GM12878 (cell line): ENCODE data around the gene PSAPL1. TPM values are rescaled to one million over a fixed set of nuclear protein-coding genes. Genes with fewer than 3 reads are reported as not detected.

ENCODE experiments used
- ATAC-seq: fragments of 200-7000 bp; cut with Tn5 transposase; 3 replicates; pipeline ENCODE4 v1.9.1; 2020; ENCODE audit warnings: mild to moderate bottlenecking, moderate library complexity
- BruUV-seq: library from RNA; stranded (reverse); fragments of 400-500 nt; replicated peaks from 2 replicates; lab custom pipeline; 2021; lab: Mats Ljungman, UMichigan
- CTCF ChIA-PET: fragments of 300-600 bp; sonication (Branson Sonifier 250); formaldehyde crosslinking; extraction: SDS; loops from one replicate; lab custom pipeline; 2021; ENCODE audit warnings: inconsistent platforms; lab: Yijun Ruan, JAX
- POLR2A ChIA-PET: fragments of 350-600 bp; formaldehyde crosslinking; extraction: SDS; loops from one replicate; lab custom pipeline; 2021; ENCODE audit warnings: inconsistent platforms; lab: Charles Lee
- RAD21 ChIA-PET: fragments of 300-600 bp; sonication (Branson Sonifier 250); formaldehyde crosslinking; loops from one replicate; lab custom pipeline; 2023; ENCODE audit warnings: antibody characterized with exemption; ENCODE audit not compliant: unreplicated experiment; lab: Charles Lee
- SMC1A ChIA-PET: fragments of 300-600 bp; sonication (Branson Sonifier 250); formaldehyde crosslinking; loops from one replicate; lab custom pipeline; 2023; ENCODE audit not compliant: unreplicated experiment, uncharacterized antibody; lab: Charles Lee
- DNase-seq: peaks from one replicate; pipeline ENCODE4 v3.0.0-alpha.2; 2011; ENCODE audit warnings: low read depth, low spot score
- FAIRE-seq: peaks from 3 replicates; lab custom pipeline; 2011; peaks lifted over from hg19 to GRCh38; lab: Jason Lieb, UNC
- H2AFZ ChIP-seq: 2 replicates; pipeline ENCODE4 v1.6.0; 2011; ENCODE audit warnings: low read depth, low read length, control low read depth; ENCODE audit not compliant: control insufficient read depth
- H3K27ac ChIP-seq: 2 replicates; pipeline ENCODE4 v1.5.1; 2011; ENCODE audit warnings: control low read depth; ENCODE audit not compliant: control insufficient read depth, insufficient read depth
- H3K27me3 ChIP-seq, 2 experiments: replicated peaks in 1 of 2; 2 replicates each; pipeline versions ENCODE4 v1.6.0 to v1.6.1; 2011; ENCODE audit warnings: low read length in 1 of 2; ENCODE audit not compliant: control insufficient read depth in 2 of 2, insufficient read depth in 2 of 2
- H3K36me3 ChIP-seq, 2 experiments: 2 replicates each; pipeline ENCODE4 v1.5.1; 2011; ENCODE audit warnings: low read length in 1 of 2; ENCODE audit not compliant: control insufficient read depth in 2 of 2, insufficient read depth in 2 of 2
- H3K4me1 ChIP-seq: 2 replicates; pipeline ENCODE4 v1.6.1; 2011; ENCODE audit warnings: mild to moderate bottlenecking, low read length, moderate library complexity, mixed read lengths; ENCODE audit not compliant: control insufficient read depth, insufficient read depth
- H3K4me2 ChIP-seq: 2 replicates; pipeline ENCODE4 v1.6.0; 2011; ENCODE audit warnings: control low read depth; ENCODE audit not compliant: control insufficient read depth, insufficient read depth
- H3K4me3 ChIP-seq: fragments of 200-600 bp; sonication (generic); 2 replicates; pipeline ENCODE4 v1.5.1; 2016
- H3K79me2 ChIP-seq: 2 replicates; pipeline ENCODE4 v1.6.0; 2011; ENCODE audit warnings: low read length; ENCODE audit not compliant: control insufficient read depth, insufficient read depth
- H3K9ac ChIP-seq: 2 replicates; pipeline ENCODE4 v1.8.0; 2011; ENCODE audit warnings: low read length, control low read depth, mixed read lengths; ENCODE audit not compliant: control insufficient read depth, insufficient read depth
- H3K9me3 ChIP-seq: replicated peaks from 3 replicates; pipeline ENCODE4 v1.5.1; 2011; ENCODE audit warnings: mild to moderate bottlenecking, low read length; ENCODE audit not compliant: control insufficient read depth, insufficient read depth
- H4K20me1 ChIP-seq: 2 replicates; pipeline ENCODE4 v1.6.0; 2011; ENCODE audit not compliant: control insufficient read depth, insufficient read depth
- BMI1 ChIP-seq: fragments of 450-650 bp; IDR thresholded peaks from 2 replicates; pipeline ENCODE4 v1.6.1; 2016; ENCODE audit warnings: mild to moderate bottlenecking, moderate library complexity, borderline replicate concordance
- CREM ChIP-seq: IDR thresholded peaks from 2 replicates; pipeline ENCODE4 v1.6.1; 2014; ENCODE audit warnings: antibody characterized with exemption, low read depth
- FOXM1 ChIP-seq: IDR thresholded peaks from 2 replicates; pipeline ENCODE4 v1.6.1; 2012; ENCODE audit warnings: low read depth, mild to moderate bottlenecking, inconsistent platforms, low read length, moderate library complexity
- IKZF2 ChIP-seq, 2 experiments: fragments of 450-650 bp; IDR thresholded peaks; 2 replicates each; pipeline ENCODE4 v1.6.1; 2017; ENCODE audit warnings: mild to moderate bottlenecking in 2 of 2, moderate library complexity in 2 of 2
- JUNB ChIP-seq: IDR thresholded peaks from 2 replicates; pipeline ENCODE4 v1.6.1; 2016; ENCODE audit warnings: antibody characterized with exemption, mild to moderate bottlenecking
- MTA3 ChIP-seq: IDR thresholded peaks from 2 replicates; pipeline ENCODE4 v1.6.1; 2012; ENCODE audit warnings: low read length, inconsistent platforms, borderline replicate concordance
- SMAD5 ChIP-seq: IDR thresholded peaks from 2 replicates; pipeline ENCODE4 v1.6.1; 2016; ENCODE audit warnings: antibody characterized with exemption, low read depth
- SREBF2 ChIP-seq: IDR thresholded peaks from 2 replicates; pipeline ENCODE4 v1.6.1; 2012; ENCODE audit warnings: mild to moderate bottlenecking, low read length
- WGBS: methylation state at CpG from one replicate; pipeline ENCODE4 v1.1.6; 2016; ENCODE audit warnings: low lambda C conversion rate; ENCODE audit not compliant: insufficient replicate concordance, insufficient coverage; ENCODE audit errors: missing lambda C conversion rate; 5-methylcytosine and 5-hydroxymethylcytosine counted together
- in situ Hi-C: fragments of 300-500 bp; cut with MboI; formaldehyde crosslinking; loops from 9 replicates; pipeline ENCODE4 v1.14.3; 2018; ENCODE audit warnings: mixed read lengths
- intact Hi-C: fragments of 100-400 bp; cut with micrococcal nuclease; formaldehyde crosslinking; loops from one replicate; pipeline ENCODE4 v1.14.2; 2022; ENCODE audit not compliant: unreplicated experiment
- polyA plus RNA-seq, 11 experiments: library from polyadenylated mRNA; depleted of rRNA in 4 of 11; unstranded in 6 of 11; stranded (reverse) in 5 of 11; fragments of >200 nt; fragmentation: Nextera tagmentation in 4 of 11; fragmentation: Illumina TruSeq in 1 of 11; extraction: Ambion mirVana in 4 of 11; extraction: Trizol in 1 of 11; gene quantifications; 1 replicate in 1 of 11; 2 replicates in 10 of 11; pipeline versions ENCODE4 v1.2.1 to v1.2.3, GENCODE V29; 2011 to 2016; ENCODE audit warnings: inconsistent platforms in 2 of 11, missing spikeins in 2 of 11, low read depth in 1 of 11
- total RNA-seq, 4 experiments: library from RNA; depleted of rRNA in 3 of 4; stranded (reverse); fragments of >200 nt in 3 of 4; fragmentation: Illumina TruSeq in 1 of 4; extraction: Trizol in 1 of 4; gene quantifications; 2 replicates each; pipeline versions ENCODE4 v1.2.1 to v1.2.3, GENCODE V29; 2013 to 2021
- TF ChIP-seq, protein P1 (sequence below): IDR thresholded peaks from 2 replicates; pipeline ENCODE4 v1.6.1; 2012; ENCODE audit warnings: improper control_type of control experiment, low read depth, low read length; ENCODE audit not compliant: insufficient replicate concordance
- TF ChIP-seq, protein P2 (sequence below): fragments of 450-650 bp; formaldehyde crosslinking; IDR thresholded peaks from 2 replicates; pipeline ENCODE4 v1.4.0; 2020; ENCODE audit warnings: mild to moderate bottlenecking, moderate library complexity
- TF ChIP-seq, protein P3 (sequence below), 3 experiments: IDR thresholded peaks in 2 of 3; conservative IDR thresholded peaks in 1 of 3; 2 replicates each; pipeline ENCODE4 v1.5.1; 2011; ENCODE audit warnings: low read depth in 3 of 3, low read length in 3 of 3, mild to moderate bottlenecking in 3 of 3, control low read depth in 2 of 3, moderate library complexity in 2 of 3, inconsistent platforms in 1 of 3, mixed read lengths in 1 of 3; ENCODE audit not compliant: control insufficient read depth in 2 of 3, insufficient read depth in 1 of 3; ENCODE audit errors: extremely low read depth in 1 of 3
- TF ChIP-seq, protein P4 (sequence below): fragments of 450-650 bp; conservative IDR thresholded peaks from 2 replicates; pipeline ENCODE4 v1.6.1; 2017; ENCODE audit warnings: mild to moderate bottlenecking, moderate library complexity

Gene PSAPL1
- total and polyA plus RNA-seq, 10 of the 15 experiments (the other 5 are each of a cell fraction or from before 2014, with no cell fraction given) = not detected

DNA sequence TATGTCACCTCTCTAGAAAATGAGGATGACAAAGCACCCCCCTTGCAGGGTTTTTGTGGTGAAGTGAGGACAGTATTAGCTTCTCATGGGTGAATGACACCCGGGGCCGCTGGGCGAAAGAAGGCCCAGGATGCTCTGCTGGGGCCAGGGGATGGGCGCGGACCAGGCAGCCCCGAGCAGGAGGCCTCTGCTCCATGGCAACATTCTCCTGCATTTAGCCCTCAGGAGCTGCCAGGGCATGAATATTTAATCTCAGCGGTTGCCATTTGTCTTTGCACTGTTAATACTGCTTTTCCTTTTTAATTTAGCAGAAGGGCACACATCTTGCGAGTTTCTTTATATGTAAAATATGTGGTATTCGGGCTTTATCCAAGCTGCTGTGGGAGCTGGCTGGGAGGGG is 30.3 kb upstream of the PSAPL1 start:
- H3K27me3 ChIP-seq = no peaks in the 10 kb centered on the region; a peak in 2 of 4 replicates
- no peaks in the 10 kb centered on the region for H3K9me3 ChIP-seq
- no peak overlapping the region for H3K4me2 ChIP-seq
- no TSS peak for BruUV-seq
- POLR2A ChIA-PET = no interaction called here
- no peak overlapping the region for H3K27ac ChIP-seq
- H3K79me2 ChIP-seq = no peaks in the 10 kb centered on the region
- intact Hi-C loops = no loop called here
- DNase-seq (no peak), FAIRE-seq (no peak), ATAC-seq (no peak)
- no peak overlapping the region for H2AFZ ChIP-seq
- no peaks in the 10 kb centered on the region for H3K4me1 ChIP-seq
- in situ Hi-C loops = no loop called here
- no peaks in the 10 kb centered on the region for H3K36me3 ChIP-seq
- H3K9ac ChIP-seq = no peak overlapping the region
- RAD21 ChIA-PET = no interaction called here
- no peak overlapping the region for H3K4me3 ChIP-seq
- SMC1A ChIA-PET = no interaction called here
- 42% methylated on average over 8 of the region's 9 CpGs for WGBS
- no peaks in the 10 kb centered on the region for H4K20me1 ChIP-seq
- CTCF ChIA-PET = no interaction called here
- TF ChIP-seq SMAD5 (no peak), SREBF2 (no peak), BMI1 (no peak), JUNB (no peak), FOXM1 (no peak), CREM (no peak), MTA3 (no peak), IKZF2 (IDR thresholded peaks at IDR 0.05) (no peak)
- TF ChIP-seq, protein P1, sequence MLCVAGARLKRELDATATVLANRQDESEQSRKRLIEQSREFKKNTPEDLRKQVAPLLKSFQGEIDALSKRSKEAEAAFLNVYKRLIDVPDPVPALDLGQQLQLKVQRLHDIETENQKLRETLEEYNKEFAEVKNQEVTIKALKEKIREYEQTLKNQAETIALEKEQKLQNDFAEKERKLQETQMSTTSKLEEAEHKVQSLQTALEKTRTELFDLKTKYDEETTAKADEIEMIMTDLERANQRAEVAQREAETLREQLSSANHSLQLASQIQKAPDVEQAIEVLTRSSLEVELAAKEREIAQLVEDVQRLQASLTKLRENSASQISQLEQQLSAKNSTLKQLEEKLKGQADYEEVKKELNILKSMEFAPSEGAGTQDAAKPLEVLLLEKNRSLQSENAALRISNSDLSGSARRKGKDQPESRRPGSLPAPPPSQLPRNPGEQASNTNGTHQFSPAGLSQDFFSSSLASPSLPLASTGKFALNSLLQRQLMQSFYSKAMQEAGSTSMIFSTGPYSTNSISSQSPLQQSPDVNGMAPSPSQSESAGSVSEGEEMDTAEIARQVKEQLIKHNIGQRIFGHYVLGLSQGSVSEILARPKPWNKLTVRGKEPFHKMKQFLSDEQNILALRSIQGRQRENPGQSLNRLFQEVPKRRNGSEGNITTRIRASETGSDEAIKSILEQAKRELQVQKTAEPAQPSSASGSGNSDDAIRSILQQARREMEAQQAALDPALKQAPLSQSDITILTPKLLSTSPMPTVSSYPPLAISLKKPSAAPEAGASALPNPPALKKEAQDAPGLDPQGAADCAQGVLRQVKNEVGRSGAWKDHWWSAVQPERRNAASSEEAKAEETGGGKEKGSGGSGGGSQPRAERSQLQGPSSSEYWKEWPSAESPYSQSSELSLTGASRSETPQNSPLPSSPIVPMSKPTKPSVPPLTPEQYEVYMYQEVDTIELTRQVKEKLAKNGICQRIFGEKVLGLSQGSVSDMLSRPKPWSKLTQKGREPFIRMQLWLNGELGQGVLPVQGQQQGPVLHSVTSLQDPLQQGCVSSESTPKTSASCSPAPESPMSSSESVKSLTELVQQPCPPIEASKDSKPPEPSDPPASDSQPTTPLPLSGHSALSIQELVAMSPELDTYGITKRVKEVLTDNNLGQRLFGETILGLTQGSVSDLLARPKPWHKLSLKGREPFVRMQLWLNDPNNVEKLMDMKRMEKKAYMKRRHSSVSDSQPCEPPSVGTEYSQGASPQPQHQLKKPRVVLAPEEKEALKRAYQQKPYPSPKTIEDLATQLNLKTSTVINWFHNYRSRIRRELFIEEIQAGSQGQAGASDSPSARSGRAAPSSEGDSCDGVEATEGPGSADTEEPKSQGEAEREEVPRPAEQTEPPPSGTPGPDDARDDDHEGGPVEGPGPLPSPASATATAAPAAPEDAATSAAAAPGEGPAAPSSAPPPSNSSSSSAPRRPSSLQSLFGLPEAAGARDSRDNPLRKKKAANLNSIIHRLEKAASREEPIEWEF = no peak
- TF ChIP-seq, protein P2, sequence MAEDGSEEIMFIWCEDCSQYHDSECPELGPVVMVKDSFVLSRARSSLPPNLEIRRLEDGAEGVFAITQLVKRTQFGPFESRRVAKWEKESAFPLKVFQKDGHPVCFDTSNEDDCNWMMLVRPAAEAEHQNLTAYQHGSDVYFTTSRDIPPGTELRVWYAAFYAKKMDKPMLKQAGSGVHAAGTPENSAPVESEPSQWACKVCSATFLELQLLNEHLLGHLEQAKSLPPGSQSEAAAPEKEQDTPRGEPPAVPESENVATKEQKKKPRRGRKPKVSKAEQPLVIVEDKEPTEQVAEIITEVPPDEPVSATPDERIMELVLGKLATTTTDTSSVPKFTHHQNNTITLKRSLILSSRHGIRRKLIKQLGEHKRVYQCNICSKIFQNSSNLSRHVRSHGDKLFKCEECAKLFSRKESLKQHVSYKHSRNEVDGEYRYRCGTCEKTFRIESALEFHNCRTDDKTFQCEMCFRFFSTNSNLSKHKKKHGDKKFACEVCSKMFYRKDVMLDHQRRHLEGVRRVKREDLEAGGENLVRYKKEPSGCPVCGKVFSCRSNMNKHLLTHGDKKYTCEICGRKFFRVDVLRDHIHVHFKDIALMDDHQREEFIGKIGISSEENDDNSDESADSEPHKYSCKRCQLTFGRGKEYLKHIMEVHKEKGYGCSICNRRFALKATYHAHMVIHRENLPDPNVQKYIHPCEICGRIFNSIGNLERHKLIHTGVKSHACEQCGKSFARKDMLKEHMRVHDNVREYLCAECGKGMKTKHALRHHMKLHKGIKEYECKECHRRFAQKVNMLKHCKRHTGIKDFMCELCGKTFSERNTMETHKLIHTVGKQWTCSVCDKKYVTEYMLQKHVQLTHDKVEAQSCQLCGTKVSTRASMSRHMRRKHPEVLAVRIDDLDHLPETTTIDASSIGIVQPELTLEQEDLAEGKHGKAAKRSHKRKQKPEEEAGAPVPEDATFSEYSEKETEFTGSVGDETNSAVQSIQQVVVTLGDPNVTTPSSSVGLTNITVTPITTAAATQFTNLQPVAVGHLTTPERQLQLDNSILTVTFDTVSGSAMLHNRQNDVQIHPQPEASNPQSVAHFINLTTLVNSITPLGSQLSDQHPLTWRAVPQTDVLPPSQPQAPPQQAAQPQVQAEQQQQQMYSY = no peak
- TF ChIP-seq, protein P3, sequence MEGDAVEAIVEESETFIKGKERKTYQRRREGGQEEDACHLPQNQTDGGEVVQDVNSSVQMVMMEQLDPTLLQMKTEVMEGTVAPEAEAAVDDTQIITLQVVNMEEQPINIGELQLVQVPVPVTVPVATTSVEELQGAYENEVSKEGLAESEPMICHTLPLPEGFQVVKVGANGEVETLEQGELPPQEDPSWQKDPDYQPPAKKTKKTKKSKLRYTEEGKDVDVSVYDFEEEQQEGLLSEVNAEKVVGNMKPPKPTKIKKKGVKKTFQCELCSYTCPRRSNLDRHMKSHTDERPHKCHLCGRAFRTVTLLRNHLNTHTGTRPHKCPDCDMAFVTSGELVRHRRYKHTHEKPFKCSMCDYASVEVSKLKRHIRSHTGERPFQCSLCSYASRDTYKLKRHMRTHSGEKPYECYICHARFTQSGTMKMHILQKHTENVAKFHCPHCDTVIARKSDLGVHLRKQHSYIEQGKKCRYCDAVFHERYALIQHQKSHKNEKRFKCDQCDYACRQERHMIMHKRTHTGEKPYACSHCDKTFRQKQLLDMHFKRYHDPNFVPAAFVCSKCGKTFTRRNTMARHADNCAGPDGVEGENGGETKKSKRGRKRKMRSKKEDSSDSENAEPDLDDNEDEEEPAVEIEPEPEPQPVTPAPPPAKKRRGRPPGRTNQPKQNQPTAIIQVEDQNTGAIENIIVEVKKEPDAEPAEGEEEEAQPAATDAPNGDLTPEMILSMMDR (IDR thresholded peaks at IDR 0.05 in 2 of 3, conservative IDR thresholded peaks at IDR 0.05 in 1 of 3; ENCODE audit: control insufficient read depth in 2 of 3, extremely low read depth in 1 of 3, insufficient read depth in 1 of 3, low read depth in 3 of 3, low read length in 3 of 3) = no peak
- TF ChIP-seq, protein P4, sequence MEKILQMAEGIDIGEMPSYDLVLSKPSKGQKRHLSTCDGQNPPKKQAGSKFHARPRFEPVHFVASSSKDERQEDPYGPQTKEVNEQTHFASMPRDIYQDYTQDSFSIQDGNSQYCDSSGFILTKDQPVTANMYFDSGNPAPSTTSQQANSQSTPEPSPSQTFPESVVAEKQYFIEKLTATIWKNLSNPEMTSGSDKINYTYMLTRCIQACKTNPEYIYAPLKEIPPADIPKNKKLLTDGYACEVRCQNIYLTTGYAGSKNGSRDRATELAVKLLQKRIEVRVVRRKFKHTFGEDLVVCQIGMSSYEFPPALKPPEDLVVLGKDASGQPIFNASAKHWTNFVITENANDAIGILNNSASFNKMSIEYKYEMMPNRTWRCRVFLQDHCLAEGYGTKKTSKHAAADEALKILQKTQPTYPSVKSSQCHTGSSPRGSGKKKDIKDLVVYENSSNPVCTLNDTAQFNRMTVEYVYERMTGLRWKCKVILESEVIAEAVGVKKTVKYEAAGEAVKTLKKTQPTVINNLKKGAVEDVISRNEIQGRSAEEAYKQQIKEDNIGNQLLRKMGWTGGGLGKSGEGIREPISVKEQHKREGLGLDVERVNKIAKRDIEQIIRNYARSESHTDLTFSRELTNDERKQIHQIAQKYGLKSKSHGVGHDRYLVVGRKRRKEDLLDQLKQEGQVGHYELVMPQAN = no peak
